Esophagus (tissue), 2 donors: ENCODE data around the gene MPP1. TPM values are rescaled to one million over a fixed set of nuclear protein-coding genes. Genes with fewer than 3 reads are reported as not detected.

Experiments used
- H3K27ac ChIP-seq, 2 donors: one replicate each; pipeline ENCODE4 v1.5.1; 2013; ENCODE audit warnings: low read depth in 2 of 2, mild to moderate bottlenecking in 2 of 2, inconsistent platforms in 1 of 2, low read length in 1 of 2, moderate library complexity in 1 of 2
- H3K27me3 ChIP-seq, 2 donors: one replicate each; pipeline ENCODE4 v1.6.1; 2013; ENCODE audit warnings: low read length in 2 of 2, control low read depth in 1 of 2, mild to moderate bottlenecking in 1 of 2; ENCODE audit not compliant: insufficient read depth in 2 of 2, control insufficient read depth in 1 of 2
- H3K36me3 ChIP-seq, 2 donors: one replicate each; pipeline ENCODE4 v1.6.1; 2013; ENCODE audit warnings: low read length in 1 of 2; ENCODE audit not compliant: control insufficient read depth in 2 of 2, insufficient read depth in 2 of 2
- H3K4me1 ChIP-seq, 2 donors: one replicate each; pipeline ENCODE4 v1.6.1; 2013; ENCODE audit warnings: low read length in 1 of 2; ENCODE audit not compliant: control insufficient read depth in 2 of 2, insufficient read depth in 2 of 2
- H3K4me3 ChIP-seq, 2 donors: one replicate each; pipeline ENCODE4 v1.5.1; 2013; ENCODE audit warnings: low read length in 2 of 2, mild to moderate bottlenecking in 2 of 2, low read depth in 1 of 2, moderate library complexity in 1 of 2
- H3K9me3 ChIP-seq, 2 donors: one replicate each; pipeline ENCODE4 v1.6.1; 2013; ENCODE audit warnings: mild to moderate bottlenecking in 2 of 2, low read depth in 1 of 2, low read length in 1 of 2, moderate library complexity in 1 of 2; ENCODE audit not compliant: control insufficient read depth in 2 of 2, insufficient read depth in 1 of 2
- WGBS, 2 donors: extraction: QIAGEN DNeasy Blood & Tissue Kit; methylation state at CpG; one replicate each; pipeline ENCODE4 v1.1.7; 2013; 5-methylcytosine and 5-hydroxymethylcytosine counted together
- polyA plus RNA-seq, 2 donors: library from polyadenylated mRNA; stranded (reverse); fragments of 200-250 nt; gene quantifications; one replicate each; pipeline ENCODE4 v1.2.3, GENCODE V29; 2013
- donor health status: healthy with polysubstance abuse.
- donor health status: Bipolar disorder and iron deficiency.

MPP1 gene
- polyA plus RNA-seq, 2 donors = 4.1 to 6.4 TPM

DNA sequence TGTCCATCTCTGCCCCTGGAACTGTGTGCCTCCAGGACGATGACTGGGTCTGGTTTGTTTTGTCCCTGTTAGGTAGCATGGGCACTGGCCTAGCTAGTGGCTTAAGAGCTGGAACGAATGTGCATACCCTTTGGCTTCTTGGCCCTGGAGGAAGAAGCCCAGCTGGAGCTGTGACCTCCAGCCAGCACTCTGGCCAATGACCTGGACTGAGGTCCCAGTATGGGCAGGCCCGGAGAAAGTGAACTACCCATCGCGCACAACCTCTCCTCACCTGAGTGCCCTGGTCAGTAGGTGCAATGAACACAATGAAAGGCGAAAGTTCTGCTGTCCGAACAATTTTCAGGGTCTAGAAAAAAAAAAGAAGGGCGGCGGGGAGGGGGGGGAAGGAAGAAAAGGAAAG is 24.3 kb downstream of the MPP1 start:
- WGBS, 2 donors = 85 to 93% methylated on average over 9 of the region's 9 CpGs
- Histone ChIP-seq H3K27ac (no peak overlapping the region), H3K9me3 (no peaks in the 10 kb centered on the region), H3K36me3 (peaks cover 0 to 5% of the 10 kb centered on the region in 2 donors), H3K4me3 (no peak overlapping the region), H3K4me1 (no peaks in the 10 kb centered on the region), H3K27me3 (no peaks in the 10 kb centered on the region)

GRCh38 chrX:154779261-154779660 is 26.0 kb downstream of the MPP1 start:
- H3K9me3 ChIP-seq = no peaks in the 10 kb centered on the region
- H3K4me1 ChIP-seq = no peaks in the 10 kb centered on the region
- no peak overlapping the region for H3K27ac ChIP-seq
- 88% methylated on average over 4 of the region's 4 CpGs for WGBS, 2 donors
- H3K27me3 ChIP-seq = no peaks in the 10 kb centered on the region
- no peak overlapping the region for H3K4me3 ChIP-seq
- peaks cover 0 to 18% of the 10 kb centered on the region in 2 donors for H3K36me3 ChIP-seq

DNA sequence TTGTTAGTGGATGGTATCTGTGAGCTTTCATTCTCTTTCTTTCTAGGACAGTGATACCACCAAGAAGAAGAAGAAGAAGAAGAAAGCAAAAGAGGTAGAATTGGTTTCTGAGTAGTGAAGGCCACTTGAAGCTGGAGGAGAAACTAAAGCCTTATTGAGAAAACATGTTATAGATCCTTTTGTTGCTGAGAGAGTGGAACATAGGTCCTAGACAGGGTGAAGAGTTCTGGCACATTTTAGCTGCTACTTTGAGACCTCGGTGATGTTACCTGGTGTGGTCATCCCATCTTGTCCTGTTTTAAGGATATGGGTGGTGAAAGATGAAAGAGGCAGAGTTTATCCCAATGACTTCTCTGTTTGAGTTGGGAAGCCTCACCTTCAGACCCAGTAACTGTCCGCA is 28.5 kb downstream of the MPP1 start:
- Histone ChIP-seq H3K4me3 (no peak overlapping the region), H3K9me3 (no peaks in the 10 kb centered on the region), H3K27ac (no peak overlapping the region), H3K4me1 (no peaks in the 10 kb centered on the region), H3K36me3 (peaks cover 0 to 23% of the 10 kb centered on the region in 2 donors), H3K27me3 (no peaks in the 10 kb centered on the region)
- WGBS, 2 donors = 88 to 97% methylated on average over 2 of the region's 2 CpGs

DNA sequence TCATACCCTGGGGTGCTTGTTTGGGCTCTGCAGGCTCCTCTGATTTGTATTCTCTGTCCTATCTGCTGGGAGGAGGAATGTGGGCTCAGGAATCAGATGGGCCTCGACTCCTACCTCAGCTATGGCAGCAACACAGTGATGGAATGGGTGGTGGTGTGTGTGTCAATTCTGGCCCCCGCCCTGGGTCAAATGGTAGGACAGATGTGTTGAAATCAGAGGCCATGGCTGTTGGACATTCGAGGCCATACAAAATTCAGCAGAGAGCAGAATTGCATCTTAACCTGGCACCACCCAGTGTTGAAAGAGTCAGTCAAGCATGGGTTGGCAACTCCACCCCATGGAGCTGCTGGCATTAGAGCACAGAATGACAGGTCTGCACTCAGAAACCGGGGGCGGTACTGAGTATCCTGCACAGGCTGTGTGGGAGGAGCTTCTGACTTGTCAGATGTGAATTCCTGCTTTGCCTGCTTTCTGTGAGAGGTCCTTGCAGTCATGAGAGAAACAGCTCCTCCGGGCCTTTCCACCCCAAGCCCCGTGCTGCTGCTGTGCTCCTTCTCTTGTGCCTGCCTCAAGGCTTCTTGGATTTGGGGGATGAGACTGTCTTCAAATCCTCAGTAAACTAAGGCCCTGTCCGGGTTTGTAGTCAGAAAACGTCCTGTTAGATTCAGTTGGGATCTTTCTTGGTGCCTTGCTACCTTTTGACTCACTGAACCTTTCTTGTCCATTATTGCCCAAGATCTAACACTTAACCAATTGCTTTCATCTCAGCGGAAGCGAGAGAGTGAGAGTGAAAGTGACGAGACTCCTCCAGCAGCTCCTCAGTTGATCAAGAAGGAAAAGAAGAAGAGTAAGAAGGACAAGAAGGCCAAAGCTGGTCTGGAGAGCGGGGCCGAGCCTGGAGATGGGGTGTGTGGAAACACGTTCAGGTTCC is 29.6 kb downstream of the MPP1 start:
- H3K4me3 ChIP-seq = no peak overlapping the region
- no peaks in the 10 kb centered on the region for H3K4me1 ChIP-seq
- no peak overlapping the region for H3K27ac ChIP-seq
- 74% methylated on average over 15 of the region's 15 CpGs for WGBS, 2 donors
- H3K27me3 ChIP-seq = no peaks in the 10 kb centered on the region
- no peaks in the 10 kb centered on the region for H3K9me3 ChIP-seq
- H3K36me3 ChIP-seq = peaks cover 0 to 23% of the 10 kb centered on the region in 2 donors

DNA sequence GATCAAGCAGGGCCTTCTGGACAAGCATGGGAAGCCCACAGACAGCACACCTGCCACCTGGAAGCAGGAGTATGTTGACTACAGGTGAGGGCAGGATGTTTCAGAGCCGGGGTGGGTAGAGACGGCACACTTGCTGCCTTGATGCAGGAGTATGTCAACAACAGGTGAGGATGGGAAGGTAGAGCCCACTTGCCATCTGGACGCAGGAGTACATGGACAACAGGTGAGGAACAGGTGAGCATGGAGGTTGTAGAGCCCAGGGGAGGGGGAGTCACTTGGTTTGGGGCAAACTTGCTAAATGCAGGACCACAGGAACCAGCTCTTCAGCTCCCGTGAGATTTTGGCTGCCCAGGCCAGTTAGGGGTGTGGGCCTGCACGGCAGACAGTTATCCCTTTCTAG is 30.7 kb downstream of the MPP1 start:
- no peaks in the 10 kb centered on the region for H3K27me3 ChIP-seq
- H3K9me3 ChIP-seq = no peaks in the 10 kb centered on the region
- no peak overlapping the region for H3K27ac ChIP-seq
- no peak overlapping the region for H3K4me3 ChIP-seq
- H3K36me3 ChIP-seq = peaks cover 0 to 26% of the 10 kb centered on the region in 2 donors
- no peaks in the 10 kb centered on the region for H3K4me1 ChIP-seq
- 79 to 82% methylated on average over 5 of the region's 5 CpGs for WGBS, 2 donors

DNA sequence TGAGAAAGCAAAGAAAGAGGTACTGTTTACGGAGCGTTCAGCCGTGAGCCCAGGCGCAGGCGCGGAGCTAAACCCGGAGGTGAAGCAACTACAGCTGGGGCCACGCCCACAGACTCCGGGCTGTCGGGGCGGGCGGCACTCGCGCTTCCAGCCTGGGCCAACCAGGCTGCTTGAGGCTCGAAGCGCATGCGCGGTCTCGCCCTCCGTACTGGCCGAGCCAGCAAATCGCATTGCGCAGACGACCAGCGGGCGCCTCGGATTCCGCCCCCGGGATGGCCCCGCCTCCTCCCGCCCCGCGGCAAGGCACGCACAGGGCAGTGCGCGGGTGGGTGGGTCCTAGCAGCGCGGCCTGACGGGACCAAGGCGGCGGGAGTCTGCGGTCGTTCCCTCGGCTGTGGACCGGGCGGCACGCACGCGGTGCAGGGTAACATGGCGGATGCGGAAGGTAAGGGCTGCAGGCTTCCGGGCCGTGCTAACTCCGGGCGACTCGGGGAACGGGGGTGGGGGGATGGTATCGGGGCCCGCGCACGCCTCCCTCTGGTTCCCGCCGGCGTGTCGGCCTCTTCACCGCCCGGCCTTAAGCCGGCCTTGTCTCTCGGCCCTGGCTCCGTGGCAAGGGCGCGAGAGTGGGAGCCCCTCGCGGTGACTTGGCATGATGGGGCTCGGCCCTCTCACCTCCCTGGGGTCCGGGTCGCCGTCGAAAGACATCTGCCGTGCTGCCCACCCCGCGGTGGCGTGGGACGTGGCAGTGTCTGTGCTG is 42.6 kb downstream of the MPP1 start, which contains the start of gene DKC1:
Gene DKC1 (plus strand): TSS at position 328 of the 760 bp plus-strand sequence. CDS start 102 bp downstream, at position 430.
- Histone ChIP-seq H3K36me3 (no peaks in the 10 kb centered on the region), H3K9me3 (no peaks in the 10 kb centered on the region), H3K4me3 (peak within 1 kb of the TSS; percentile 54 to 74), H3K27ac (peak within 1 kb of the TSS; percentile 74 to 82), H3K4me1 (peaks cover 2 to 3% of the 10 kb centered on the region in 2 donors), H3K27me3 (peaks cover 0 to 5% of the 10 kb centered on the region in 2 donors)
- 0 to 33% methylated on average over 61 to 84 of the region's 84 CpGs for WGBS, 2 donors

DNA sequence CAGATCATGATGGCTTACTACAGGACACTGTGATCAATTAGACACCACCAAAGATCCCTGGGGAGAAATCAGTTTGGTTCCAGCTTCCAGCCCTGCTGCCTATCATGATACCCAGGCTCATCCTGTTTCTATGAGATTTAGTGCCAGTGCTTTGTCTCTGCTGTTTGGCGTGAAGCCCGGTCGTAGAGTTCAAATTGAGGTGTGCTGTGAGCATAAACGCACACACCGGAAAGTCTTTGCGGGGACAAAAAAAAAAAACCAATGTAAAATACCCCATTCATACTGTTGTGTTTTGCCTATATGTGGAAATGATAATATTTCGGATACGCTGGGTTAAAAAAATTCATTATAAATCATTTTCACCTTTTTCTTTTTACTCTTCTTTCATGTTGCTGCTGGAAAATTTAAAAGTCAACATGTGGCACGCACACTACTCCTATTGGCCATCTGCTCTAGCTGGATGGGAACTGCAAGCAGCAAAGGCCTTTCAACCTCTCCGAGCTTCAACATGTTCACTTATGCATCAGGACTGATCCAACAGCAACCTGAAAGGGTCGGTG is 43.2 kb downstream of the MPP1 start:
- no peaks in the 10 kb centered on the region for H3K9me3 ChIP-seq
- H3K27ac ChIP-seq = peak overlapping the region; percentile 74 to 82
- no peaks in the 10 kb centered on the region for H3K36me3 ChIP-seq
- peaks cover 2 to 3% of the 10 kb centered on the region in 2 donors for H3K4me1 ChIP-seq
- H3K27me3 ChIP-seq = peaks cover 0 to 5% of the 10 kb centered on the region in 2 donors
- WGBS, 2 donors = 9 to 34% methylated on average over 11 of the region's 11 CpGs
- H3K4me3 ChIP-seq = peak overlapping the region; percentile 40 to 50

DNA sequence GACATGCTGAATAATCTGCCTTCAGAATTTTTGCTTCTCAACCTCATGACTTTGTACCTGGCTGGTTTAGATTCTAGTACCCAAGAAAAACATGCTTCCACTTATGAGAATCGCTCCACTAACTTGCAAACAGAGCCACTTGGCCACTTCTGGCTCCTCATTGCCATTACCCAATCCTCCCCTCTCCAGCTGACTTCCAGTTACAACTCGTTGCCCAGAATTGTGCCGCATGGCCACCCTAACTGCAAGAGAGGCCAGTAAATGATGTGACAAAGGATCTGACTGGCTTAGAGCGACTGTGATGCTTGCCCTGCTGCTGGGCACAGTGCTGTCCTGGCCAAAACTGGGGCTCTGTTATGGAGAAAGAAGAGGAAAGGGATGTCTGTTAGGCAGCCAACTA is 46.6 kb downstream of the MPP1 start:
- Histone ChIP-seq H3K4me3 (no peak overlapping the region), H3K4me1 (peaks cover 0 to 2% of the 10 kb centered on the region in 2 donors), H3K9me3 (no peaks in the 10 kb centered on the region), H3K36me3 (no peaks in the 10 kb centered on the region), H3K27ac (no peak overlapping the region), H3K27me3 (peaks cover 0 to 5% of the 10 kb centered on the region in 2 donors)
- WGBS, 2 donors = 82 to 94% methylated on average over 4 of the region's 4 CpGs

DNA sequence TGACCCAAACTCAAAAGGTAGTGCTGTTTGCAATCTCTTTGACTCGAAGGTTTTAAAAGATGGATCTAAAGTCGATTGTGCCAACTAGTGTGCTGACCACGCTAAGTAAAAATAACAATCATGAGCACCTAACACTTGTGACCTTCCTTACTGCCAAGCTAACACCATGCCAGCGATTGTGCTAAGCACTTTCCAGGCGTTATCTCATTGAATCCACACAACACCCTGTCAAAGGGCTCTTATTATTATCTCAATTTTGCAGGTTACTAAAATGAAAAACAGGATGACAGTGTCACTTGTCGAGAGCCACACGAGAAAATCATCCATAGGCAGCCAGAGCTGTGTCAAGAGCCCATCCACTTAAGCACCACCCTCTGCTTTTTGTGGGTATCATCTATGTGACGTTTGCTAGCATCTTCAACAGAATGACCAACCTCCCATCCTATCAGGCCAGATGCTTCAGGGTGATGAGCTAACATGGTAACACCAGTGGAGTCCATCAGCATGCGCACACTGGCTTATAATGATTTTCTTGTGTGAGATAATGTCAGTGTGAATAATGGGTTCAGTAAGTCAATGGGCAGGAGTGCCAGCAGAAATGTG is 53.5 kb downstream of the MPP1 start:
- WGBS, 2 donors = 60 to 71% methylated on average over 9 of the region's 9 CpGs
- Histone ChIP-seq H3K36me3 (no peaks in the 10 kb centered on the region), H3K27ac (no peak overlapping the region), H3K4me1 (peaks cover 0 to 3% of the 10 kb centered on the region in 2 donors), H3K4me3 (no peak overlapping the region), H3K9me3 (peaks cover 0 to 4% of the 10 kb centered on the region in 2 donors), H3K27me3 (peaks cover 0 to 6% of the 10 kb centered on the region in 2 donors)
